ENCODE measurements around the gene LINC00237. TPM values are rescaled to one million over a fixed set of nuclear protein-coding genes. Genes with fewer than 3 reads are reported as not detected.

LINC00237 gene
- total RNA-seq, 4 donors from 2014 or later = not detected

- TF ChIP-seq CTCF (IDR thresholded peaks at IDR 0.05; ENCODE audit: low read depth) = no peak
Observed at GRCh38 chr20:21046413-21047070, 59.6 kb downstream of the LINC00237 start.

Small RNAs within 50 kb of the gene (small RNA-seq; reads per million reads assigned to genes)
- not detected for gene RNA5SP477

Other genes with a start within 250 kb of the LINC00237 start
- gene KIZ, start 19.7 kb upstream of the LINC00237 start, total RNA-seq = 10 to 100 TPM; 37.5 to 45.6 (median 41.2) TPM
- 10 to 100 TPM; 56.7 to 81.4 (median 73.0) TPM for gene XRN2, start 197.0 kb upstream of the LINC00237 start, total RNA-seq